ENCODE results near the gene TSTD2. TPM values are rescaled to one million over a fixed set of nuclear protein-coding genes. Genes with fewer than 3 reads are reported as not detected.

Gene TSTD2
- total RNA-seq, 2 experiments from 2014 or later, result 23.8 to 26.0 TPM

GRCh38 chr9:97563458-97564135 lies 69.6 kb downstream of the TSTD2 start:
- H3K9me3 Mint-ChIP-seq, result no peaks in the 10 kb centered on the region
- no peaks in the 10 kb centered on the region for H3K36me3 Mint-ChIP-seq (ENCODE audit: low read depth)
- POLR2A ChIA-PET, result no interaction called here
- TF ChIP-seq CTCF (IDR thresholded peaks at IDR 0.05), result no peak
- Histone ChIP-seq H3K9me3 (ENCODE audit: control insufficient read depth in 1 of 2, insufficient read depth in 1 of 2, low read length in 2 of 2) (no peaks in the 10 kb centered on the region), H3K4me3 (ENCODE audit: low read length) (no peak overlapping the region), H3K27ac (ENCODE audit: low read depth in 1 of 2, low read length in 2 of 2) (no peak overlapping the region), H3K4me1 (ENCODE audit: insufficient read depth, low read length) (no peaks in the 10 kb centered on the region), H3K27me3 (ENCODE audit: control insufficient read depth in 1 of 2, insufficient read depth in 2 of 2, low read length in 2 of 2) (no peaks in the 10 kb centered on the region), H3K36me3 (ENCODE audit: insufficient read depth, low read length) (no peaks in the 10 kb centered on the region)
- intact Hi-C loops (cut with DNase I, micrococcal nuclease), result no loop called here
- H3K4me3 Mint-ChIP-seq, result no peak overlapping the region
- ATAC-seq (ENCODE audit: poor library complexity), result no peak
- CTCF ChIA-PET, result no interaction called here
- no peak for DNase-seq
- no peak overlapping the region for H3K27ac Mint-ChIP-seq
- peaks cover 6% of the 10 kb centered on the region for H3K4me1 Mint-ChIP-seq (ENCODE audit: low read depth)
- peaks cover 12% of the 10 kb centered on the region for H3K27me3 Mint-ChIP-seq

- peaks cover 6% of the 10 kb centered on the region for H3K4me1 Mint-ChIP-seq (ENCODE audit: low read depth)
- POLR2A ChIA-PET, result no interaction called here
- no peak overlapping the region for H3K27ac Mint-ChIP-seq
- TF ChIP-seq CTCF (IDR thresholded peaks at IDR 0.05), result no peak
- H3K27ac ChIP-seq (ENCODE audit: low read depth in 1 of 2, low read length in 2 of 2), result no peak overlapping the region
- H3K9me3 ChIP-seq (ENCODE audit: control insufficient read depth in 1 of 2, insufficient read depth in 1 of 2, low read length in 2 of 2), result no peaks in the 10 kb centered on the region
- no peaks in the 10 kb centered on the region for H3K36me3 Mint-ChIP-seq (ENCODE audit: low read depth)
- no peak overlapping the region for H3K4me3 ChIP-seq (ENCODE audit: low read length)
- intact Hi-C loops (cut with DNase I, micrococcal nuclease), result no loop called here
- no peak for ATAC-seq (ENCODE audit: poor library complexity)
- DNase-seq, result no peak
- peaks cover 12% of the 10 kb centered on the region for H3K27me3 Mint-ChIP-seq
- H3K27me3 ChIP-seq (ENCODE audit: control insufficient read depth in 1 of 2, insufficient read depth in 2 of 2, low read length in 2 of 2), result no peaks in the 10 kb centered on the region
- H3K4me1 ChIP-seq (ENCODE audit: insufficient read depth, low read length), result no peaks in the 10 kb centered on the region
- CTCF ChIA-PET, result no interaction called here
- no peaks in the 10 kb centered on the region for H3K9me3 Mint-ChIP-seq
- H3K36me3 ChIP-seq (ENCODE audit: insufficient read depth, low read length), result no peaks in the 10 kb centered on the region
- no peak overlapping the region for H3K4me3 Mint-ChIP-seq
Measured at GRCh38 chr9:97562542-97562941, 70.6 kb downstream of the TSTD2 start.

GRCh38 chr9:97561501-97561900 lies 71.7 kb downstream of the TSTD2 start:
- Histone ChIP-seq H3K9me3 (ENCODE audit: control insufficient read depth in 1 of 2, insufficient read depth in 1 of 2, low read length in 2 of 2) (no peaks in the 10 kb centered on the region), H3K36me3 (ENCODE audit: insufficient read depth, low read length) (no peaks in the 10 kb centered on the region), H3K4me3 (ENCODE audit: low read length) (no peak overlapping the region), H3K27me3 (ENCODE audit: control insufficient read depth in 1 of 2, insufficient read depth in 2 of 2, low read length in 2 of 2) (no peaks in the 10 kb centered on the region), H3K4me1 (ENCODE audit: insufficient read depth, low read length) (no peaks in the 10 kb centered on the region), H3K27ac (ENCODE audit: low read depth in 1 of 2, low read length in 2 of 2) (no peak overlapping the region)
- H3K4me1 Mint-ChIP-seq (ENCODE audit: low read depth), result peaks cover 6% of the 10 kb centered on the region
- no peak overlapping the region for H3K27ac Mint-ChIP-seq
- H3K27me3 Mint-ChIP-seq, result peaks cover 16% of the 10 kb centered on the region
- POLR2A ChIA-PET, result no interaction called here
- intact Hi-C loops (cut with DNase I, micrococcal nuclease), result no loop called here
- no peak overlapping the region for H3K4me3 Mint-ChIP-seq
- no peak for ATAC-seq (ENCODE audit: poor library complexity)
- H3K36me3 Mint-ChIP-seq (ENCODE audit: low read depth), result no peaks in the 10 kb centered on the region
- H3K9me3 Mint-ChIP-seq, result no peaks in the 10 kb centered on the region
- DNase-seq, result no peak
- no peak for TF ChIP-seq CTCF (IDR thresholded peaks at IDR 0.05)
- CTCF ChIA-PET, result no interaction called here

All from CD4-positive, alpha-beta T cell (primary cell).